NB4 (cell line): Measurements from ENCODE around the gene PXMP4.

Experiments
- DNase-seq: peaks from one replicate; pipeline ENCODE4 v3.0.0; 2010; ENCODE audit warnings: low read depth
- H3K4me3 ChIP-seq: one replicate; pipeline ENCODE4 v1.5.1; 2011; ENCODE audit warnings: mild to moderate bottlenecking, low read depth, low read length, moderate library complexity
- MYC ChIP-seq: IDR thresholded peaks from 2 replicates; pipeline ENCODE4 v1.6.1; 2011; ENCODE audit warnings: low read depth, low read length
- POLR2A ChIP-seq: IDR thresholded peaks from 2 replicates; pipeline ENCODE4 v1.6.1; 2011; ENCODE audit warnings: mild to moderate bottlenecking; ENCODE audit not compliant: insufficient read length; ENCODE audit errors: extremely low read depth
- TF ChIP-seq, protein P1 (sequence below): IDR thresholded peaks from 2 replicates; pipeline ENCODE4 v1.6.1; 2011; ENCODE audit warnings: low read depth, low read length
- TF ChIP-seq, protein P2 (sequence below): IDR thresholded peaks from one replicate; pipeline ENCODE4 v1.5.1; 2012; ENCODE audit warnings: low read depth, low read length

PXMP4 gene

DNA sequence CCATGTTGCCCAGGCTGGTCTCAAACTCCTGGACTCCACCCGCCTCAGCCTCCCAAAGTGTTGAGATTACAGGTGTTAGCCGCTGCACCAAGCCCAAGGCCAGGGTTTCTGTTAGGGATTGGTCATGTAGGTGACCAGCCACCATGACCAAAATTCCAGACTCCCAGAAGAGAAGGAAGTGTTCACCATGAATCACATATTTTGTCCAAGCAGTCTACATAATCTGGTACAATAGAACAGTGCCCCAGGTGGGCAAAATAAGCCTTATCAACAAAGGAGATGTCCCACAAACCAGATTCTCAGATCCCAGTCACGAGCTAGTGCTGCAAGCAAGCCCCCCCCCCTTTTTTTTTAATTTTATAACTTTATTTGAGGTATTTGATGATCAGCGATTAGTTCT lies 31.7 kb upstream of the PXMP4 start:
- no peak overlapping the region for H3K4me3 ChIP-seq
- TF ChIP-seq, protein P1, sequence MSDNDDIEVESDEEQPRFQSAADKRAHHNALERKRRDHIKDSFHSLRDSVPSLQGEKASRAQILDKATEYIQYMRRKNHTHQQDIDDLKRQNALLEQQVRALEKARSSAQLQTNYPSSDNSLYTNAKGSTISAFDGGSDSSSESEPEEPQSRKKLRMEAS = no peak
- no peak for TF ChIP-seq MYC
- TF ChIP-seq, protein P2, sequence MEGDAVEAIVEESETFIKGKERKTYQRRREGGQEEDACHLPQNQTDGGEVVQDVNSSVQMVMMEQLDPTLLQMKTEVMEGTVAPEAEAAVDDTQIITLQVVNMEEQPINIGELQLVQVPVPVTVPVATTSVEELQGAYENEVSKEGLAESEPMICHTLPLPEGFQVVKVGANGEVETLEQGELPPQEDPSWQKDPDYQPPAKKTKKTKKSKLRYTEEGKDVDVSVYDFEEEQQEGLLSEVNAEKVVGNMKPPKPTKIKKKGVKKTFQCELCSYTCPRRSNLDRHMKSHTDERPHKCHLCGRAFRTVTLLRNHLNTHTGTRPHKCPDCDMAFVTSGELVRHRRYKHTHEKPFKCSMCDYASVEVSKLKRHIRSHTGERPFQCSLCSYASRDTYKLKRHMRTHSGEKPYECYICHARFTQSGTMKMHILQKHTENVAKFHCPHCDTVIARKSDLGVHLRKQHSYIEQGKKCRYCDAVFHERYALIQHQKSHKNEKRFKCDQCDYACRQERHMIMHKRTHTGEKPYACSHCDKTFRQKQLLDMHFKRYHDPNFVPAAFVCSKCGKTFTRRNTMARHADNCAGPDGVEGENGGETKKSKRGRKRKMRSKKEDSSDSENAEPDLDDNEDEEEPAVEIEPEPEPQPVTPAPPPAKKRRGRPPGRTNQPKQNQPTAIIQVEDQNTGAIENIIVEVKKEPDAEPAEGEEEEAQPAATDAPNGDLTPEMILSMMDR = no peak
- TF ChIP-seq POLR2A = no peak

DNA sequence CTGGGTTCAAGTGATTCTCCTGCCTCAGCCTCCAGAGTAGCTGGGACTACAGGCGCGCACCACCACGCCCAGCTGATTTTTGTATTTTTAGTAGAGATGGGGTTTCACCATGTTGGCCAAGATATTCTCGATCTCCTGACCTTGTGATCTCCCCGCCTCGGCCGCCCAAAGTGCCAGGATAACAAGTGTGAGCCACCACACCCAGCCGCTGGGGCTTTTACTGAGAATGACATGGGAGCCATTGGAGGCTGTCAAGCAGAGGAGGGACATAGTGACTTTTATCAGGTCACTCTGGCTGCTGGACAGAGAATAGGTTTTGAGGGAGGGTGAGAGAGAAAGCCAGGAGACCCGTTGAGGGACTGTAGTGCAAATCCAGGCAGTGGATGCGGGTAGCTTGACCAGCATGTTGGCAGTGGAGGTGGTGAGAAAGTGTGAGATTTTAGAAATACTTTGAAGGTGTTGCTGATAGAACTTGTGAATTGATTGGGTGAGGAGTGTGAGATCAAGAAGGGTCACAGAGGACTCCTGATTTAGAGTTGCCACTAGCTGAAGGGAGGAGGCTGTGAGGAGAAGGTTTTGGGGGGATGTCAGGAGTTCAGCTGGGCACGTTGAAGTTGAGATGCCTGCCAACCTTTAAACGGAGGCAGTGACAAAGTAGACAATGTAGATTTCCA lies 26.4 kb upstream of the PXMP4 start:
- TF ChIP-seq POLR2A = no peak
- TF ChIP-seq, protein P2 = no peak
- TF ChIP-seq, protein P1 = no peak
- no peak for TF ChIP-seq MYC
- H3K4me3 ChIP-seq = no peak overlapping the region
- DNase-seq = no peak

More for the DNA sequence above, 31.7 kb upstream of the PXMP4 start:
- DNase-seq = no peak

DNA sequence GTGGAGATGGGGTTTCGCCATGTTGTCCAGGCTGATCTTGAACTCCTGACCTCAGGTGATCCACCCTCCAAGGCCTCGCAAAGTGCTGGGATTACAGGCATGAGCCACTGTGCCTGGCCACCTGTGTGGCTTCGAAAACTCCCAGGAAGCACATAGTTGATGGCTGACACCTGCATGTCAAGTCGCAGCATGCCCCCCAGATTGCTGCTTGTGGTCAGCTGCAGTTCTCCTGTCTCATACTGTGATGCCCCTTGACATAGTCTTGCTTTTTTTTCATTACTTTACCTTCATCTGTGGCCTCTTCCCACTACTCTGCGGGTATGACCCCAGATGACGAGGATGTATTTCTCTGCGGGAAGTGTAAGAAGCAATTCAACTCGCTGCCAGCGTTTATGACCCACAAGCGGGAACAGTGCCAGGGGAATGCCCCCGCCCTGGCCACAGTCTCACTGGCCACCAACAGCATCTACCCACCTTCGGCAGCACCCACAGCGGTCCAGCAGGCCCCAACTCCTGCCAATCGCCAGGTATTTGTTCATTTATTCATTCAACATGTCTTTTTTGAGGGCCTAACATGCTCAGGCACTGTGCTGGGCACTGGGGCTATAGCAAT lies 24.8 kb upstream of the PXMP4 start:
- DNase-seq = no peak
- no peak overlapping the region for H3K4me3 ChIP-seq
- TF ChIP-seq, protein P1 = no peak
- TF ChIP-seq MYC (no peak), POLR2A (no peak)
- TF ChIP-seq, protein P2 = no peak

DNA sequence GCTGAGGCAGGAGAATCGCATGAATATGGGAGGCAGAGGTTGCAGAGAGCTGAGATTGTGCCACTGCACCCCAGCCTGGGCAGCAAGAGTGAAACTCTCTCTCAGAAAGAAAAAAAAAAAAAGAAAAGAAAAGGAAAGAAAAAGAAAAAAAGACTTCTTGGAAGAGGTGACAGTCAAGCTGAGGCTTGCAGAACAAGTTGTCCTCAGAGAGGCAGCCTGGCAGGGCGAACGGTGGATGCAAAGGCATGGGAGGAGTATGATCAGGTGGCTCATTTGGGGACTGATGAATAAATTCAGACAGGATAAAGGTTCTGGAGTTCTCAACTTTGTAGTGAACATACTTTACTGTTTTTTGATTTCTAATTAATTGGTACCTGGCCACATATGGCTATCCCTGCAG lies 24.1 kb upstream of the PXMP4 start:
- no peak overlapping the region for H3K4me3 ChIP-seq
- TF ChIP-seq, protein P1 = no peak
- TF ChIP-seq MYC = no peak
- TF ChIP-seq POLR2A = no peak
- TF ChIP-seq, protein P2 = no peak
- DNase-seq = no peak

DNA sequence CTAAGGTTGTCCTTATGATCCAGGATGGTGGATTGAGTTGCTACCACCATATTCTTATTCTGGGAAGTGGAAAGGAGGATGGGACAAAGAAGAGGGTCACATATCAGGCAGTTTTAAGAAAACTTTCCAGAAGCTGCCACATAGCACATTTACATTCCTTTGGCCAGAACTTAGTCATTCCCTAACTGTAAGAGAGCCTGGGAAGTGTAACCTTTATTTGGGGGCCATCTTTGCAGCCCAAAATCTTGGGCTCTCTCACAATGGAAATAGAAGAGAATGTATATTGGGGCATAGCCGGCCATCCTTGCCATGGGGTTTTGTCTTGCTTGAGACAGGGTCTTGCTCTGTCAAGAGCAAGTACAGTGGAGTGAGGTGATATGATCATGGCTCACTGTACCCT lies 20.1 kb upstream of the PXMP4 start:
- DNase-seq = no peak
- H3K4me3 ChIP-seq = no peak overlapping the region
- no peak for TF ChIP-seq POLR2A
- TF ChIP-seq, protein P2 = no peak
